ENCODE results near the gene HARBI1.

GRCh38 chr11:46639197-46639839 lies 22.3 kb upstream of the HARBI1 start:
- TF ChIP-seq CTCF (IDR thresholded peaks at IDR 0.05; ENCODE audit: insufficient read depth, low read depth, low read length) (no peak), EZH2 (IDR thresholded peaks at IDR 0.05; ENCODE audit: insufficient read depth, low read length) (no peak)
